SK-N-MC (cell line): ENCODE measurements around the gene KCTD14.
"Not testable (repeated sequence)": the region's sequence is repeated elsewhere in the genome, so short reads cannot be mapped to it uniquely, and the experiment has no call there.

Experiments
- DNase-seq: peaks from one replicate; pipeline ENCODE4 v3.0.0-alpha.2; 2011; ENCODE audit warnings: low read depth, low spot score
- H3K27ac ChIP-seq: fragments of 200-600 bp; sonication (generic); 2 replicates; pipeline ENCODE4 v1.5.1; 2016; ENCODE audit warnings: mixed run types
- H3K36me3 ChIP-seq: fragments of 200-600 bp; sonication (generic); 2 replicates; pipeline ENCODE4 v1.6.1; 2017; ENCODE audit warnings: antibody characterized with exemption, low read length, mixed read lengths; ENCODE audit not compliant: insufficient read depth
- H3K4me3 ChIP-seq: fragments of 200-600 bp; sonication (generic); 2 replicates; pipeline ENCODE4 v1.5.1; 2016
- H3K9ac ChIP-seq: fragments of 200-600 bp; sonication (generic); 2 replicates; pipeline ENCODE4 v1.8.0; 2017; ENCODE audit warnings: mixed run types, mixed read lengths; ENCODE audit not compliant: insufficient read length
- H3K9me3 ChIP-seq: fragments of 200-600 bp; sonication (generic); 2 replicates; pipeline ENCODE4 v1.6.1; 2017; ENCODE audit warnings: low read depth, mild to moderate bottlenecking, antibody characterized with exemption, low read length, moderate library complexity, mixed read lengths
- EZH2 ChIP-seq: fragments of 200-600 bp; sonication (generic); IDR thresholded peaks from one replicate; pipeline ENCODE4 v1.6.1; 2017; ENCODE audit warnings: antibody characterized with exemption
- FOXP2 ChIP-seq: optimal IDR thresholded peaks from 2 replicates; pipeline ENCODE3; 2011; ENCODE audit warnings: mild to moderate bottlenecking, moderate library complexity; ENCODE audit not compliant: insufficient read depth; ENCODE audit errors: extremely low read length, control extremely low read depth
- POLR2AphosphoS5 ChIP-seq: IDR thresholded peaks from 2 replicates; pipeline ENCODE4 v1.6.1; 2012; ENCODE audit warnings: mild to moderate bottlenecking, low read depth, low read length, borderline replicate concordance

Gene KCTD14

DNA sequence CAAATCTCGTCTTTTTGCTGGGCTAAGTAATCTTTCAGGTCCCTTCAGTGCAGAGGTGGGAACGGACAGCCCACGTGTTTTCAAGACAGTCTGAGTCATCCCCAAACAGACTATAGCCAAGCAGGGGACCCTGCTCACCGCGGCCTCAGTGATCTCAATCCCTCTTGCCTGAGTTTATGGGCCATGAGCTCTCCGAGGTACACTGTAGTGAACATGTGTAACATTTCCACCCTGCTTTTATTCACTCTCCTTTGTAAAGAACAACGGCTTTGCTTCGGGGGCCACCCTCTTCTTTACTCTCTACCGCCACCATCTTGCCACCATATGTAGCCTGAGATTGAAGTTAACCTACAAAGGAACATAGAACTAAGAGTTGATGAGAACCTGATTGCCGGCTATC, 11.5 kb upstream of the KCTD14 start:
- no peaks in the 10 kb centered on the region for H3K36me3 ChIP-seq
- no peaks in the 10 kb centered on the region for H3K9me3 ChIP-seq
- TF ChIP-seq EZH2 (no peak), FOXP2 (no peak), POLR2AphosphoS5 (no peak)
- DNase-seq, result no peak
- no peak overlapping the region for H3K9ac ChIP-seq
- H3K27ac ChIP-seq, result no peak overlapping the region
- no peak overlapping the region for H3K4me3 ChIP-seq

DNA sequence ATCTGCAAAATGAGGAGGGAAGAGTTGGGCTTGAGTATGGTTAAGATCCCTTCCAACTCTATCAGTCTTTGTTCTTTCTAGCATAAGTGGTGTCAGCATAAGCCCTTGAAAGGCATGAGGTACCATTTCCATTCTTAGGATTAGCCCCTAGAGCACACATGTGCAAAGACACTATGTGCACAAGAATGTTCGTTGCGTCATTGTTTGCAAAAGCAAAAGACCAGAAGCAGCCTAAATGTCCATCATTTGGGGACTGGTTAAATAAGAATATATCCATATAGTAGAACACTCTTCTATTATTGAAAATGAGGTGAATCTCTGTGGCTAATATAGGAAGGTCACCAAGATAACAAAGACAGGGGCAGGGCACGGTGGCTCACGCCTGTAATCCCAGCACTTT, 10.0 kb upstream of the KCTD14 start:
- Histone ChIP-seq H3K4me3 (no peak overlapping the region), H3K9ac (no peak overlapping the region), H3K27ac (no peak overlapping the region), H3K36me3 (no peaks in the 10 kb centered on the region), H3K9me3 (no peaks in the 10 kb centered on the region)
- no peak for DNase-seq
- no peak for TF ChIP-seq EZH2
- no peak for TF ChIP-seq POLR2AphosphoS5
- TF ChIP-seq FOXP2, result no peak

DNA sequence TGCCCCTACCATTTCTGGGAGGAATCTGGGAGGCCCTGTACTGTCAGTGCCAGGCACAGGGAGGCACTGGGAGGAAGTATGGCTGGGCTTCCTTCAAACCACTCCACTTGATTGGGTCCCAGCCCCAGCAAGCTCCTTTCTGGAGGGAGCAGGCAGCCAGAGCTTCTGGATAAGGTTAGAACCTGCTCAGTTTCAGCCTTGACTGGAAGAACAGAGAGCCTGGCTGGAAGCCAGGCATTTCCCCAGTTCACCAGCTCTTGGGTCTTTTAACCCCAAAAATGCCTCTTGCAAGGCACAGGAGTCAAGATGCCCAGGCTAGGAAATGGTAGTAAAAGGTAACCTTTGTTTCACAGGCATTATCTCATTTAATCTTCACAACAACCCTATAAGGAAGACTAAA, 9.0 kb upstream of the KCTD14 start:
- H3K9me3 ChIP-seq, result no peaks in the 10 kb centered on the region
- H3K9ac ChIP-seq, result no peak overlapping the region
- no peaks in the 10 kb centered on the region for H3K36me3 ChIP-seq
- H3K27ac ChIP-seq, result 0 out of 2 replicates have a peak overlapping the region, but pooled peaks have one; percentile 11
- H3K4me3 ChIP-seq, result no peak overlapping the region
- no peak for DNase-seq
- TF ChIP-seq FOXP2 (no peak), EZH2 (no peak), POLR2AphosphoS5 (no peak)

DNA sequence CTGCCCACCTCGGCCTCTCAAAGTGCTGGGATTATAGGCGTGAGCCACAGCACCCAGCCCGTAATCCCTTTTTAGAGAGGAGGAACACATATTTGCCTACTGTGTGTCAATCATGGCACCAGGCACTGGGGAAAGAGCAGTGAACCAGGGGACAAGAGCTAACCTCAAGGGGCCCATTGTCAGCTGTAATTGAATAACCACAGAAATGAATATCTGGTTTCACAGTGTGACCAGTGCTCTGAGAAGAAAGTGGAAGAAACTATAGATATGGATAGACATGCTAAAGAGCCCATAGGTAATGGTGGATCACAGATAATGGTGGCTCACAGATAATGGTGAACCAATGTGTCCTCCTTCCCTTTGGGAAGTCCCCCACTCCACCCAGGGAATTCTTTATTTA, 8.6 kb upstream of the KCTD14 start:
- DNase-seq, result no peak
- Histone ChIP-seq H3K4me3 (no peak overlapping the region), H3K9me3 (no peaks in the 10 kb centered on the region), H3K27ac (no peak overlapping the region), H3K9ac (no peak overlapping the region), H3K36me3 (no peaks in the 10 kb centered on the region)
- TF ChIP-seq EZH2 (no peak), POLR2AphosphoS5 (no peak), FOXP2 (no peak)

DNA sequence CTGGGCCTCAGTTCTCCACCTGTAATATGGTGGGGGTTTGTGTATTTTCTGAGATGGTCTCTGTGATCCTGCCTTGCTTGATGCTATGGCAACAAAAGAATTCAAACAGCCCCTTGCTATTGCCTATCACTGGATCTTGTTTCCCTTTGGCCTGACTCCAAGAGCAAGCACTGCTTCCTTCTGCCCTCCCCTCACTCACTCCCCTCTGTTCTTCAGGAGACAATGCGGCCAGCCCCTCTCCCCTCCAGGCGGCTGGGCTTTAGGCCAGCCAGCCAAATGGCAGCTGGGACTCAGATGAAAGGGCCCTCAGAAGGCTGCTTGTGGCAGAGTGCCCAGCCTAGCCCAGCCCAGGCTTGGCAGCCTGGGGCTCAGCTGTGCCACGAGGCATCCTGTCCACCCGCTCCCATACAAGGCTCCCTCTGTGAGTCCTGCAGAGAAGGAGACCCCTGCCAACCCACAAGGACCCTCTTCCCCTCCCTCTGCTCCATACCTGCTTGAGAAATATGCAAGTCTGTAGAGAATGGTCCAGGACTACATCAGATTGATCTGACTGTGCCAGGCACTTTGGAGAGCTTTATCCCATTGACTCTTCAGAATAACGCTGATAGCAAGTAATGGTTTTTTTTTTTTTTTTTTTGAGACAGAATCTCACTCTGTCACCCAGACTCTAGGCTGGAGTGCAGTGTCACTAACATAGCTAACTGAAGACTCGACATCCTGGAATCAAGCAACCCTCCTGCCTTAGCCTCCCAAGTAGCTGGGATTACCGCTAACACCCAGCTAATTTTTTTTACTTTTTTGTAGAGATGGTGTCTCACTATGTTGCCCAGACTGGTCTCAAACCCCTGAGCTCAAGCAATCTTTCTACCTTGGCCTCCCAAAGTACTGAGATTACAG, 7.6 kb upstream of the KCTD14 start:
- H3K9ac ChIP-seq, result no peak overlapping the region
- H3K36me3 ChIP-seq, result no peaks in the 10 kb centered on the region
- no peak for DNase-seq
- TF ChIP-seq EZH2, result no peak
- TF ChIP-seq POLR2AphosphoS5, result no peak
- no peak overlapping the region for H3K4me3 ChIP-seq
- no peaks in the 10 kb centered on the region for H3K9me3 ChIP-seq
- H3K27ac ChIP-seq, result no peak overlapping the region

DNA sequence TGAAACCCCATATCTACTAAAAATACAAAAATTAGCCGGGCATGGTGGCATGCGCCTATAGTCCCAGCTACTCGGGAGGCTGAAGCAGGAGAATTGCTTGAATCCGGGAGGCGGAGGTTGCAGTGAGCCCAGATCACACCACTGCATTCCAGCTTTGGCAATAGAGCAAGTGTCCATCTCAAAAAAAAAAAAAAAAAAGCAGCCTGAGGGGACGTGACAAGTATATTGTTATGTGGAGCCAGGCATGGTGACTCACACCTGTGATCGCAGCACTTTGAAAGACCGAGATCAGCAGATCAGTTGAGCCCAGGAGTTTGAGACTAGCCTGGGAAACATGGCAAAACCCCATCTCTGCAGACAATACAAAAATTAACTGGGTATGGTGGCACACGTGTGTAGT, 5.3 kb upstream of the KCTD14 start:
- H3K4me3 ChIP-seq, DNase-seq, H3K9me3 ChIP-seq, H3K9ac ChIP-seq, H3K27ac ChIP-seq, H3K36me3 ChIP-seq: not testable (repeated sequence)

DNA sequence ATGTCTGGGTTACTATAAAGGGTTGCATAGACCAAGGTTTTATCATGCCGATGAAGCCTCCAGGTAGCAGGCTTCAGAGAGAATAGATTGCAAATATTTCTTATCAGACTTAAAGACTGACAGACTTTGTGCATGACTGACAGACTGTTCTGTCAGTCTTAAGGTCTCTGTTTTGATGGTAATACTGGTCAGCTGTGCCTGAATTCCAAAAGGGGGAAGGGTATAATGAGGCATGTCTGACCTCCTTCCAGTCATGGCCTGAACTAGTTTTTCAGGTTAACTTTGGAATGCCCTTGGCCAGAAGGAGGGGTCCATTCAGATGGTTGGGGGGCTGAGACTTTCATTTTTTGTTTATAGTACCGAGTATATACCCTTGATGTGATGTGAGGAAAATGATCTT, 4.7 kb upstream of the KCTD14 start:
- no peak for DNase-seq
- no peak for TF ChIP-seq EZH2
- Histone ChIP-seq H3K4me3 (no peak overlapping the region), H3K9me3 (no peaks in the 10 kb centered on the region), H3K36me3 (no peaks in the 10 kb centered on the region), H3K27ac (no peak overlapping the region), H3K9ac (no peak overlapping the region)

DNA sequence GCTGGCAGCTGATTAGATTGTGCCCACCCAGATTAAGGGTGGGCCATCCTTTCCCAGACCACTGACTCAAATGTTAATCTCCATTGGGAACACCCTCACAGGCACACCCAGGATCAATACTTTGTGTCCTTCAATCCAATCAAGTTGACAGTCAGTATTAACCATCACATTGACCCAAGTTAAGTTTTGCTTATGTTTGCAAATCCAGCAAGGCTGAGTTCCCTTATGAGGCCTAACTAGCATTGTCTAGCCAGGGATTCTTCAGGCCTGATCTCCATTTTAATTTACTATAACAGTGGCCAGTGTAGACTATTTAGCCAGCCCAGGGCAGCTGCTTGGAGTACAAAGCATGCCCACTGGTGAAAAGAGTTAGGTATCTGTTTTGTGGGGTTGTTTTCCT, 2.3 kb upstream of the KCTD14 start:
- no peak overlapping the region for H3K4me3 ChIP-seq
- TF ChIP-seq POLR2AphosphoS5 (no peak), FOXP2 (no peak), EZH2 (no peak)
- H3K9ac ChIP-seq, result no peak overlapping the region
- no peaks in the 10 kb centered on the region for H3K9me3 ChIP-seq
- H3K27ac ChIP-seq, result no peak overlapping the region
- no peak for DNase-seq
- H3K36me3 ChIP-seq, result no peaks in the 10 kb centered on the region

DNA sequence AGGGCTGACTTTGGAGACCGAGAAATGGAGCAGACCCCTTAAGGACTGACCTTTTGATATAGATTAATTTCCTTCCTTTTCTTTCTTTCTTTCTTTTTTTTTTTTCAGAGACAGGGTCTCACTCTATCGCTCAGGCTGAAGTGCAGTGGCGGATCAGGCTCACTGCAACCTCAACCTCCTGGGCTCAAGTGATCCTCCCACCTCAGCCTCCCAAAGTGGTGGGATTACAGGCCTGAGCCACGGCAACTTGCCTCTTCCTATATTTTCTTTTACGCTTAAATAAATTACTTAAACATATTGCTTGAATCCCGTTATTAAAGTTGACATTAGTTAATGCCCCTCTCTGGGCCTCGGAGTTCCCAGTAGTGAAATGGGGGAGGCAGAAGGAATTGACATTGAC, 350 bp upstream of the KCTD14 start:
- no peak for DNase-seq
- Histone ChIP-seq H3K9me3 (no peaks in the 10 kb centered on the region), H3K4me3 (no peak overlapping the region), H3K9ac (no peak overlapping the region), H3K27ac (no peak overlapping the region), H3K36me3 (no peaks in the 10 kb centered on the region)
- no peak for TF ChIP-seq FOXP2
- TF ChIP-seq EZH2, result no peak
- no peak for TF ChIP-seq POLR2AphosphoS5

DNA sequence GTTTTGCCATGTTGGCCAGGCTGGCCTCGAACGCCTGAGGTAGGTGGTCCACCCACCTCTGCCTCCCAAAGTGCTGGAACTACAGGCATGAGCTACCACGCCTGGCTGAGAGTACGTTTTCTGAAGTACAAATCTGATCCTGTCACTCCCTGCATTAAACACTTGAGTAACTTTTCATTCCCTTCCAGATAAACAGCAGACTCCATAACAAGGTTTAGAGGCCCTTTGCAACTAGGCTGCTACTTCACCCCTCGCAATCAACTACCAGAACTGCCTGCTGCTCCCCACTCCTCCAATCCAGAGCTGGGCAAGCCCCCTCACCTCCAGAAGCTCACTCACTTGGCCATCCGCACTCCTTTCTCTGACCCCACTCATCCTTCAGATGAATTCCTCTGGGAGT, 1.5 kb downstream of the KCTD14 start:
- H3K9ac ChIP-seq, result no peak overlapping the region
- no peak overlapping the region for H3K27ac ChIP-seq
- no peak for DNase-seq

More for the DNA sequence above, 1.5 kb downstream of the KCTD14 start:
- Histone ChIP-seq H3K9me3 (no peaks in the 10 kb centered on the region), H3K36me3 (no peaks in the 10 kb centered on the region), H3K4me3 (no peak overlapping the region)
- TF ChIP-seq FOXP2 (no peak), EZH2 (no peak), POLR2AphosphoS5 (no peak)
